ENCODE data around the gene FBXW5.

DNA sequence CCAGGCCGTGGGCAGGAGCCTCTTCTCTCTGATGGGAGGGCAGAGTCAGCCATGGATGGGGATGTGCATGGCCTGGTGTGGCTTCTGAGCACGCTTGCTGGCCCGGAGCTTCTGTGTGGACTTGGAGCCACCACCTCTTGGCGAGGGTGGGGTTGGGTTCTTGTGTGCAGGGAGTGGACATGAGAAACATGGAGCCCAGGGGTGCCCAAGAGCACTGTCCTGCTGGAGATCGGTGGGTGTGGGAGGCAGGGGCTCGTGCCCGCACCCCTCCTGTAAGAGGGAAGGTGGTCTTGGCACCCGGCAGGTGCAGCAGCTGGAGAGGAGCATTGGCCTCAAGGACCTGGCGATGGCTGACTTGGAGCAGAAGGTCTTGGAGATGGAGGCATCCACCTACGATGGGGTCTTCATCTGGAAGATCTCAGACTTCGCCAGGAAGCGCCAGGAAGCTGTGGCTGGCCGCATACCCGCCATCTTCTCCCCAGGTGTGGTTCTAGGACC lies 23.8 kb downstream of the FBXW5 start:
- TF ChIP-seq, protein P1, sequence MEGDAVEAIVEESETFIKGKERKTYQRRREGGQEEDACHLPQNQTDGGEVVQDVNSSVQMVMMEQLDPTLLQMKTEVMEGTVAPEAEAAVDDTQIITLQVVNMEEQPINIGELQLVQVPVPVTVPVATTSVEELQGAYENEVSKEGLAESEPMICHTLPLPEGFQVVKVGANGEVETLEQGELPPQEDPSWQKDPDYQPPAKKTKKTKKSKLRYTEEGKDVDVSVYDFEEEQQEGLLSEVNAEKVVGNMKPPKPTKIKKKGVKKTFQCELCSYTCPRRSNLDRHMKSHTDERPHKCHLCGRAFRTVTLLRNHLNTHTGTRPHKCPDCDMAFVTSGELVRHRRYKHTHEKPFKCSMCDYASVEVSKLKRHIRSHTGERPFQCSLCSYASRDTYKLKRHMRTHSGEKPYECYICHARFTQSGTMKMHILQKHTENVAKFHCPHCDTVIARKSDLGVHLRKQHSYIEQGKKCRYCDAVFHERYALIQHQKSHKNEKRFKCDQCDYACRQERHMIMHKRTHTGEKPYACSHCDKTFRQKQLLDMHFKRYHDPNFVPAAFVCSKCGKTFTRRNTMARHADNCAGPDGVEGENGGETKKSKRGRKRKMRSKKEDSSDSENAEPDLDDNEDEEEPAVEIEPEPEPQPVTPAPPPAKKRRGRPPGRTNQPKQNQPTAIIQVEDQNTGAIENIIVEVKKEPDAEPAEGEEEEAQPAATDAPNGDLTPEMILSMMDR (IDR thresholded peaks at IDR 0.05): no peak
- TF ChIP-seq POLR2A (IDR thresholded peaks at IDR 0.05): no peak

All from breast epithelium (tissue), 3 donors.